GM19023 (cell line): Measurements from ENCODE around the gene COG2.
"Not testable (repeated sequence)": the region's sequence is repeated elsewhere in the genome, so short reads cannot be mapped to it uniquely, and the experiment has no call there.

Experiments
- ATAC-seq: cut with Tn5 transposase; IDR thresholded peaks from one replicate; pipeline ENCODE4 v1.9.1; 2021; ENCODE audit warnings: mild to moderate bottlenecking, moderate library complexity; ENCODE audit not compliant: unreplicated experiment

The COG2 gene

DNA sequence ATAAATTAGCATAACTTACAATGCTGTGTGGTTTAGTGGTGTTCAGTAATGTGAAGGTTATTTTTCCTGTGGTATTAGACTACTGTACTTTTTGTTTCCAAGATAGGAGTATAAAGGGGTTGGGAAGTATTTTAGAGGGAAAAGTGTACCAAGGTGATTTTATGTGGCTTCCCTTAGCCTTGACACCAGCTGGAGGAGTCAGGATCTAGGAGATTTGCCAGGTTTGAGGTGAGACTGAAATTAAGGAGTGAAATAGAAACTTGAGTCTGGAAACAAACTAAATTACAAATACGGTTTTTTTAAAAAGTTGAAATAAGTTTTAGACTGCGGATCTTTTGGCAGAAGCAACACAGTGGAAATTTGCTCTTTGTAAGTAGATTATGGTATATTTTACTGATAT, 32.3 kb downstream of the COG2 start:
- no peak for ATAC-seq

DNA sequence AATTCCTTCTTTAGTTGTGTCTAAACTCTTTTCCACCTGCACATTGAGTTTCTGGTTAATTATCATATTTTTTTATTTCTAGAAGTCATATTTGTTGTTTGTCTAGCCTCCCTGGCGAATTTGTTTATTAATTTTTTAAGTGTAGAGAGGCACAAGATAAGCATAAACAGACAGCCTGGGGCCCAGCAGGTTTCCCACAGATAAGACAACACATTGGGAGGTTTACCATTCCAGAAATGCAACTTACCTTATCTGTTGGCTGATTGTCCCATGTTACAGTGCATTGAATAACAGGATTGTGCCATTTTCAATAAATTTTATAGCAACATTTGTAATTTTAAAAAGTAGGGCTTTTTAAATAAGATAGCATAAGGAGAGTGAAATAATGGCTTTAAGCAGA, 34.9 kb downstream of the COG2 start:
- no peak for ATAC-seq

DNA sequence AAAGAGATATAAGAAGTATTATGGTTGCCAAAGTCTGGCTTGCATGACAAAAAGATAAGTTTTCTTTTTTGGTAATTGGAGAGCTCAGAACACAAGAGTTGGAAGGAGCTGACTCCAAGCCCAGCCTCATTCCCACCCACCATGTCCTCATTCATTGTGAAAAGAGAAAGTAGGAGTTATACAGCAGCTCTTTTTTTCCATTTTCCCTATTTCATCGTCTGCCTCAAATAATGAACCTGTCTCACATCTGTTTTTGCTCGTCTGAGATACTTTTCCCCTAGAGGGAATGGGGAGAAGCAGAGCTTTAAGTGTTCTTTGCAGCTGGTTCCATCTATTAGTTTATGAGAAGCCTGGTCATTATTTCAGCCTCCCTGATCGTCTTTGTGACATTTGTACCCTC, 36.9 kb downstream of the COG2 start:
- ATAC-seq: no peak

DNA sequence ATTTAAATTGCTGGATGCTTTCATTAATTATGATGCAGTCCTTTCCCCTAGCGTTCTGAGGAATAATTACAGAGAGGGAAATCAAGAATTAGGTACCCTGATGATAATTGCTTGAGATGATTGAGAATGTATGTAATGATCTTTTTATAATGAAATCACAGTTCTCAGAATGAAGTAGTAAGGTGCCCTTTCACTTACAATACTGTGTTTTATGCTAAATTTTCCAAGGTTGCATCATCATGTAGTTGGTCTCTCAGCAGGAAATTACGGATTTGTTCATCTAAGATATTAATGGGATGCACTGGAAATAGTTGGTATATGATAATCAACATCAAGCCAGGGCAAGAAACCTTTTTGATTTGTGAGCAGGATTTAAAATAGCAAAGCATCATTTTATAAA, 37.5 kb downstream of the COG2 start:
- ATAC-seq: no peak

DNA sequence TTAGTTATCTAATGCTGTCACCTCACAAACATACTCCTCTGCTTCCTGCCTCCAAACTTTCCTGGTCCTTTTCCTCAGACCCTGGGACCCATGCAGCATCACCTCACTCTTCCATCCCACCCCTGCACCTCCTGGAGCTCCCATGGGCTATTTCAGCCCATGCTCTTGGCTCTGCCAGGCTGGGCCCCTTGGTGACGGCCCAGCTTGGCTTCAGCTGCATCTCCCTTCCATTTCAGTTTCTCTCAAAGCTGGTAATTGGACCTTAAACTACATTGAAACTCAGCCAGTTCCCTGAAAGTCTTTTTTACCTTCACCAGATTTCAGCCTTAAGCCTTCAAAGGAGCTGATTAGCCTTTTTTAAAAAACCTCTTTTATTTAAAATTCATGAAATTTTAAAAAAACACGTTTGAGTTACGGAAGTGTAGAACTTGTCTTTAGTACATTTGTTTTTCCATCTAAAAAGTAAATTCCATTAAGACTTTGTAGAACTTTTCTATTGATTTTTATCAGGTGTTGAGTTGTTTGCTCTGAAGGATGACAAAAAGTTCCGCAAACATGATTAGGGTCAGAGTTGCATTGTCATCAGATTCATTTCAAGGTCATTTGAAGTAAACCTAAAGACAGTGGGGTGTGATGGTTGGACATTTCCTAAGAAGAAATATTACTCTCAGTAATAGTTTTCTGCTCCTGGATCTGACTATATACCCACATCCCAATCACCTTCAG, 38.2 kb downstream of the COG2 start:
- no peak for ATAC-seq

DNA sequence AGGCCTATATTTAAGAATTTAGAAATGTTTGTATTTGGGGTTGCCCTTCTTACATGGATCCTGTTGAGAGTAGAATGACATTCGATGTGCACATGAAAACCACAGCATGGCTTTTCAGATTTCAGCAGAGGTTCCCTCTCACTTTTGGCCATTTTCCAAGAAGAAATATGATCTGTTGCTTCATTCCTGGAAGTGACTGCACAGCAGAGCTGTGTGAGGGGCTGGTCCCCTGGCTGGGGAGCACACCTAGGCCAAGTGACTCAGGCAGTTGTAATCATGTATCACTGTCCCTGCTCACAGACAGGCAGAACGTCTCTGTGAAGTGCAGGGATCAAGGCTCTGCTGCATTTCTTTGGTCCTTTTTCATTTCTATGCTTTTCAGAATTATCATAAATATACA, 39.3 kb downstream of the COG2 start:
- no peak for ATAC-seq

DNA sequence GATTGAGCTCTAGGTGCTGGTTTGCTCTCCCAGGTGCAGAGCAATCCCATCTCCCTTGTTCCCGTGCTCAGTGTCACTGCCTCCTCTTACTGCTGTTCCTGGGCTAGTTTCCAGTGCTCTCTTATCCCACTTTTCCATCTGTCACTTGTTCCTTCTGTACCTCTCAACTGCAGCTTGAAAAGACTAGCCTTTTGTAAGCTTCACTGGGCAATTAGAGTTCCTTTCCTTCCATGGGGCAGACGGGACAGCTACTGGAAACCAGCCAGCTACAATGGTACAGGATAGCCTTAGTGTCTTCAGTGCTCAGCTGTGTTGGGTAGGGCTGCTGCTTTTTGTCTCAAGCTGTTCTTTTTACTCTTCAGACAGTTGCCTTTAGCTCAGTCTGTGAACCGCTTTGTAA, 40.0 kb downstream of the COG2 start:
- no peak for ATAC-seq

DNA sequence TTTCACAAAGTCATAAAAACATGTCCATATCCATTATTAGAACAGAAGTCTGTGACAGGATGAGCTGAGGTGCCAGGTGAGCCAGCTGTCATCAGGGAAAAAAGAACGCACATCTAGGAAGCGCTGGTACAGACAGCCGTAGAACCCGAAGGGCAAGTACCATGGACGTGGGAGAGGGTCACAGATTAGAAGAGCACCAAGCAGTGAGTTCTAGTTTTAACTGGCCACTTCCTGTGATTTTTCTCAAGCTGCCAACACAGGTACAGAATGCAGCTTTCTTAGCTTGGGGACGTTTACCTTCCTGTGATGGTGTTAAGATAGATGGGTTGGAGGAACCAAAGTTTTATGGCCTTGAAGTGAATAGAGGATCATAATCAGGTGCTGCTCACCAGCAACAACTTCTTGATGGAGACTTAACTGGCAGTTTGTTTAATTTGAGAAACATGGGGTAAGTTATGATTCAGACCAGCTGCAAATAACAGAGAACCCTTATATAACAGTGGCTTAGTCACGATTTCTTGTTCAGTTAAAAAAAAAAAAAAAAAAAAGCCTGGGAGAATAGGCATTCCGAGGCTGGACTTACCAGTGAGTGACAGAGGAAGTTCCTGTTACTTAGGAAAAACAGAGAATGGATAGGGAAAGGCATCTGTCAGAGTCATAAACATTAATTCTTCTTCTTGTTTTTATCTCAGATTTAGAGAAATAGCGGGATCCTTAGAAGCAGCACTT, 40.8 kb downstream of the COG2 start:
- no peak for ATAC-seq

DNA sequence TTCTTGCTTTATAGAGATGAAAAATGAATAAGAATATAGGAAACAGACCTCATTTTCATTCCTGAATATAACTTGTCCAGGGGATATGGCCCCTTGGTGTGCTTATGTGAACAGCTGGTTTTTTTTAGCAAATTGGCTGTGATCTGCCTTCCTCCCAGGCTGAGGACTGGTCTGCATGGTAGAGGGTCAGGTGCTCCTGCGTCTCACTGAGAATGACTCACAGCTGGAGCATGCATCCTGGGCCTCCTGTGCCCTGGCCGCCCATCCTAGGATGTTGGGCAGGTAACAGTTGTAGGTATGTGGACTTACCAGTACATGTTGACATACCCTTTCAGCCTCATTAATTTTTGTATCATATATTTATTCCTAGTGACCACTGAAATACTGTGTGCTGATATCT, 41.9 kb downstream of the COG2 start:
- no peak for ATAC-seq

DNA sequence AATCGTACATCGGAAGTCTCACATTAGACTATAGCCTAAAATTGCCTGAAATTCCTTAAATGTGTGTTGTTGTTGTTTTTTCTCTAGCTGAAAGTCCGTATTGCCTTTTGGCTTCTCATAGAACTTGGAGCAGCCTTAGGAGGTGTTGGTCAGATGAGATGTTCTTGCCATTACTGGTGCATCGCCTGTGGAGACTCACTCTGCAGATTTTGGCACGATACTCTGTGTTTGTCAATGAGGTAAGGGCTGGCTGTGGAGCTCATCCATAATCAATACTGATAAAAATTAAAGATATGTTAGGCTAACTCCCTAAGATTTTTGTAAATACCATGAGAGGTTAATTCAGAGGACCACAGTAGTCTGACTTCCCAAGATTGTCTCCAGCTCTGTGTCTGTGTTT, 42.7 kb downstream of the COG2 start:
- ATAC-seq: no peak

DNA sequence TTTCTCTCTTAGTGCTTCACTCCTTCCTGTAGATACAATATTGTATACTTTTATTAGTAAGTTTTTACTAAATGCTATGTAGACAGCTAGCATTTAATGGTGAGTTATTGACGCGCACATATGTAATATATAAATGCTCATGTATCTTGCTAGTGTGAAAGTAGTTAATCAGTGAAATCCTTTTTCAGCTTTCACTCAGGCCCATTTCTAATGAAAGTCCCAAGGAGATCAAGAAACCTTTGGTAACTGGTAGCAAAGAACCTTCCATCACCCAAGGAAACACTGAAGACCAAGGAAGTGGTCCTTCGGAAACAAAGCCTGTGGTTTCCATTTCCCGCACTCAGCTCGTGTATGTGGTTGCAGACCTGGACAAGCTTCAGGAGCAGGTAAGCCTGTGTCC, 44.5 kb downstream of the COG2 start:
- no peak for ATAC-seq

DNA sequence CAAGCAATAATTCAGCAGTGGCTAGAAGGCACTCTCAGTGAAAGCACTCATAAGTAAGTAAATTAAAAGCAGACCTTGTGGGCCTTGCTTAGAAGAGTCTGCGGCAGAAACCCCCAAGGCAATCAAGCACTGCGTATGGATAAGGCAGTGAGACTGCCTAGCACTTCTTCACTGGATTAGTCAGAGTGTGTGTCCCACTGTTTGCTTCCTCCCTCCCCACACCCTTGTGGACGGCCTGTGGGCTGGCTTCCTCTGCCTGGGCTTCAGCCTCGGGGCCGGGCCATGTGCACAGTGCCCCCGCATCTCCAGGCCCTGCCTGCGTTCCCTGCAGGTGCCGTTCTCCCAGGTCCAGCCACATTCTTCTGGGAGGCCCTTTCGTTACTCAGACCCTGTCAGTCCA, 47.8 kb downstream of the COG2 start:
- ATAC-seq: no peak

DNA sequence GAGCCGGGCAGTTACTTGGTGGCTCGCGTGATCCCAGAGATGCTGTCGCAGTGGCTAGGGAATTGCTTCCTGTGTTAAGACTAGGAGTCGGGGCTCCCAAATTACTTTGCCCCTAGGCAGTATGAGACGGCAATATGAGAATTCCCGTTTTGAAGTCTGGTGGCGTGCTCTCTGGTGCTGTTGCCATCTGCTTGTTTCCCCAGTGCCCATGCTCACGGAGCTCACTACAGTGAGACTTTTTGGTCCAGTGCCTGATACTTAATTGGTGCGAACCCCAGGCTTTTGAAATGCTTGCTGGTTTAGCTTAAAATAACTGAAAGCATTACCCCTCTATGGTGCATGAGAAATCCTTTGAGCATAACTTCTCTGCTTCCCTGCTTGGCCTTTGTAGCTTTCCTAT, 49.3 kb downstream of the COG2 start:
- no peak for ATAC-seq

DNA sequence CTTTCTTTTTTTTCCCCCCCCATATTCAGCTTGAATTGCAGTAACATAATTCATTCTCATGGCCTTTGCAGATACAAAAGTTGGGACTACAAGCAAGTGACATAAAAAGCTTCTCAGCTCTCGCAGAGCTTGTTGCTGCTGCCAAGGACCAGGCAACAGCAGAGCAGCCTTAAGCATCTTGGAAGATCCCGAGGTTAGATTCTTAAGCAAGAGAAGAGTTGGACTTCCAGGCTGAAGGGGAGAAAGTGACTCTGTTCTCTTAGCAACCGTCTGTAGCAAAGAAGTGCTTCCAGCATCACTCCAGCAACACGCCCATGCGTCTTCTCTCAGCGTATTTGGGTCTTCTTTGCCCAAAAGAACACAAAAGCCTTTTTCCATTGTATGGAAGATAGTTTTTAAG, 50.9 kb downstream of the COG2 start:
- ATAC-seq: no peak

DNA sequence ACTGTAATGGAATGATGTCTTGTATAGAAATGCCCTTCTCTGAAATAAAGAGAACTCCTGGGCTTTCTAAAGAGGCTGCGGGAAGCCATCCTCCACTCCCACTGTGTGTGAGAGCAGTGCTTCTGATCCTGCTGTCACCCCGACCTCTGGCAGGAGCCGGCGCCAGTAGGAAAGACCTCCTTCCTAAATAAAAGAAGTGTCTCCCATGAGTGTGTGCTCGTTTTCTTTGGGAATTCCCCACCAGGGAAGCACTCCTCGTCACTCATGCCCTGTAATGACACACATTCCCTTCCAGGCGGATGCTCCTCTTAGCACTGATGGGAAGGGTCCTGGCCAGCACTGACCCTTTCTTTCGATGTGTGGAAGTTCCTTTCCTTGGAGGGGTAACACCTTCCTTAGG, 51.5 kb downstream of the COG2 start:
- no peak for ATAC-seq

DNA sequence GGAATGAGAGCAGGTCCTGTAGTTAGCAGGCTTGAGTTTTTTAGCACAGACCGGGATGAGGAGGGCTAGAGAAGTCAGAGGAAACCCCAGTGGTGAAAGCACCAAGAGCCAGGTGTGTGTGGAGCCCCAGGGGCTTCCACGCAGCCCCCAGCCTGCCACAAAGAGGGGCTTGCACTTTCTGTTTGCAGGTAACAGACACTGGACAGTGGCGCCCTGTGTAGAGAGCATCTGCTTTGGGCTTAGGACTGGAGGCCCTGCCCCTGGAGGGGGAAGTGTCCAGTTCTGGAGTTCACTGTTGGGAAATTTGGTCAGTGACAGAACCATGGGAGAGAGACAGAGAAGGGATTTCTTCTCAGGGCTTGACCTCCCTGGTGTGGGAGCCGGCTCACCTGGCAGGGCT, 52.2 kb downstream of the COG2 start:
- no peak for ATAC-seq

DNA sequence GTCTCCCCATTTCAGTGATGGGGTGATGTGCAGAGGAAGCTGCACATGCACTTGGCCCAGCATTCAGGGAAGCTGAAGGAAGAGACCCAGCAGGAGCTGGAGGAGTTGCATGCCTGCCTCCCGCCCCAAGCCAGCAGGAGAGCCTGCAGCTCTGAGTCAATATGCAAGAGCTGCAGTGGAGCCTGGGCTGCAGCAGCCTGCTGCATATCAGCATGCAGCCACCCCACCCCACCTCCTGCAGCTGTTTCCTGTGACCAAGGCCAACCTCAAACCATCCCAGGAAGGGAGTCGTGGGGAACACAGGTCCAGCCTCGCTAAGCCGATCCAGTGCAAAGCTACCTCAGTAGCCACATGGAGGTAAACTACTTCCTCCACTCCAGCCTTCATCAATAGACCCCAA, 52.7 kb downstream of the COG2 start:
- ATAC-seq: no peak

DNA sequence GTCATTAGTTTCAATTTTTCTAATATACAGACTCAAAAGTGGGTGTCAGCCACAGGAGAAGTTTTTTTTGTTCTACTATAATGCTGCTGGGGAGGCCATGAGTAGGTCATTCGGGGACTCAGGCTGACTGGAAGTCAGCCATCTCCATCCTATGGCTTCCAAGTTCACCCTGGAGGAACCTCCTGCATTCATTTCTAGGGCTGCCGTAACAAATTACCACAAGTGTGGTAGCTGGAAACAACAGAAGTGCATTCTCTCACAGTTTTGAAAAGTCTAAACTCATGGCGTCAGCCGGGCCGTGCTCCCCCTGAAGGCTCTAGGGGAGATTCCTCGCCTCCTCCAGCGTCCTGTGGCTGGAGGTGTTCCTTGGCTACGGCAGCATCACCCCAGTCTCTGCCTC, 53.9 kb downstream of the COG2 start:
- no peak for ATAC-seq

DNA sequence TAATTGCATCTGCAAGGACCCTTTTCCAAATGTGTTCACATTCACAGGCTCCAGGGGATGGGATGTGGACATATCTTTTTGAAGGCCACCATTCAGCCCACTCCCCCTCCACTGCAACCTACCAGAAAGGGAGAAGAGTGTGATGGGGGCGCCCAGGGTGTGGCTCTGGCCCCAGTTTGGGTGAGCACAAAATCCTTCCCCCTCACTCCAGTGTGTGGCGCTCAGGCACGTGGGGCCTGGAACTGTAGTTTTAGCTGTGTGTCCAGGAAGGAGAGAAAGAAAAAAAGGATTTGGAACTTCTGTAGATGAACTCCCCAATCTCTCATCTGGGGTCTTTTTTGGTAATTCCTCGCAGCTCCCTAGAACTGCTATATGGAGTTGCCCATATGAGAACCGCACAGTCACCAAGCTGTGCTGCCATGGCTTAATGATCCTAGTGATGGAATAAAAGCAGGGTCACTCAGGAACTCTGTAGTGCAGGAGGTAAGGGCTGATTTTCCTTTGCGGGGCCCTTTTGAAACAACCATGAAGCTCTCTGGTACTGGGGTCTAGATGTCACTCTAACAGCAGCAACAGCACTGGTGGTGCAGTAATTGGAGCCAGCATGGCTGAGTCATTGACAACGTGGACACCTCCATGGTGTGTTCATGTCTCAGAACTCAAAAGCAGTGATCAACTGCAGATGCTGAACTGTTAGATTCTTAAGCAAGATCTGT, 54.6 kb downstream of the COG2 start:
- ATAC-seq: no peak

DNA sequence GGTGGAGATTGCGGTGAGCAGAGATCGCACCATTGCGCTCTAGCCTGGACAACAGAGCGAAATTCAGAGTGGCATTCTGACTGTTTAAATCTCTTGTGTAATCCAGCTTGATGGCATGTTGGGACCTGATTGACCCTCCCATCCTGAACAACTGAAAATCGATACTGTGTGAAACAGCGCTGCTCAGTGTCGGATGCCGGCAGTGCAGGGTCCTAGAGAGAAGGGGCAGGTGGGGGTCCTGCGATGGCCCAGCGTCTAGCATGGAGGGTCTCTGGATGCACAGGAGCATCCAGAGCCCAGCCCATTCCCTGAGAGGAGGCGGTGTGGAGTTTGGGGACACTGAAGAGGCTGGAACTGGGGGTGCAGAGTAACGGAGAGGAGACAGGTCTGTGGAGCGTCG, 55.8 kb downstream of the COG2 start:
- no peak for ATAC-seq

DNA sequence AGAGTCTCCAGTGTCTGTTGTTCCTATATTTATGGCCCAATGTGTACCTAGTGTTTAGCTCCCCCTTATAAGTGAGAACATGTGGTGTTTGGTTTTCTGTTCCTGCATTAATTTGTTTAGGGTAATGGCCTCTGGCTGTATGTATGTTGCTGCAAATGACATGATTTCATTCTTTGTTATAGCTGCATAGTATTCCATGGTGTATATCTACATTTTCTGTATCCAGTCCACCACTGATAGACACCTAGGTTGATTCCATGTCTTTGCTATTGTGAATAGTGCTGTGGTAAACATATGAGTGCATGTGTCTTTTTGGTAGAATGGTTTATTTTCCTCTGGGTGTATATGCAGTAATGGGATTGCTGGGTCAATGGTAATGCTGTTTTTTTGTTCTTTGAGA, 56.7 kb downstream of the COG2 start:
- ATAC-seq: not testable (repeated sequence)

DNA sequence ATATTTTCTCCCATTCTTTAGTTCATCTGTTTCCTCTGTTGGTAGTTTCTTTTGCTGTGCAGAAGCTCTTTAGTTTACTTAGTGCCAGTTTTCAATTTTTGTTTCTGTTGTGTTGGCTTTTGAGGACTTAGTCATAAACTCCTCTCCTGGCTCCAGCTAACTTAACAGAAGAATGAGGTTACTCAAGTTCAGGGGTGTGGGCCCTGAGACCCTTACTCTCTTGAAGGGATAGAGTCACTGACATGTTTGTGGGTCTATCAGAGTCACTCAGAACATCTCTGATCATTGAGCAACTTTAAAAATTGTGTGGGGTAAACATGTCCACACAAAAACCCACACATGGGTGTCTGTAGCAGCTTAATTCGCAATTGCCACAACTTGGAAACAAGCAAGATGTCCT, 57.4 kb downstream of the COG2 start:
- ATAC-seq: no peak
